ENCODE measurements around the gene CBLB.

CBLB gene

DNA sequence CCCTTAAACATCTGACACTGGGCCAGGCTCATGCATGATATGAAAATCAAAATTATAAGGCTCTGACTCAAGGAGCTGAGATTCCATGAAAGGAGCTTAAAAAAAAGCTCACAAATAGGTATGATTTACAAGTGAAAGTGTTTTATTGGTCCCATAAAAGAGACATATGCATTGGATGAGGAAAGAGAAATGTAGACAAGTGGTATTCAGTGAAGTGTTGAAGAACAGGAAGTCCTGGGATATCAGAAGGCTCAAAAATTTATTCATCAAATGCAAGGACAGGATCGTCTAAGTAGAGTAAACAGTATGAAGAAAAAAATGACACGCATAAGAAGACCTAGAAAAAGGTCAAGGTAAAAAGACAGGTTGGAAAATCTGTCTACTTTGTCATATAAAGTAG lies 188.9 kb downstream of the CBLB start:
- Histone ChIP-seq H3K36me3 (ENCODE audit: insufficient read depth, low read length) (peaks cover 4% of the 10 kb centered on the region; the same call in 1 of the 2 replicates), H3K9ac (ENCODE audit: insufficient read length) (no peak overlapping the region), H3K4me3 (no peak overlapping the region), H3K9me3 (ENCODE audit: low read depth, low read length) (no peaks in the 10 kb centered on the region), H3K27ac (no peak overlapping the region)
- DNase-seq (ENCODE audit: low read depth, low spot score) = no peak
- TF ChIP-seq POLR2AphosphoS5 (IDR thresholded peaks at IDR 0.05; ENCODE audit: borderline replicate concordance, low read depth, low read length) (no peak), EZH2 (IDR thresholded peaks at IDR 0.05) (no peak), FOXP2 (optimal IDR thresholded peaks at IDR 0.05; ENCODE audit: control extremely low read depth, extremely low read length, insufficient read depth) (no peak)

DNA sequence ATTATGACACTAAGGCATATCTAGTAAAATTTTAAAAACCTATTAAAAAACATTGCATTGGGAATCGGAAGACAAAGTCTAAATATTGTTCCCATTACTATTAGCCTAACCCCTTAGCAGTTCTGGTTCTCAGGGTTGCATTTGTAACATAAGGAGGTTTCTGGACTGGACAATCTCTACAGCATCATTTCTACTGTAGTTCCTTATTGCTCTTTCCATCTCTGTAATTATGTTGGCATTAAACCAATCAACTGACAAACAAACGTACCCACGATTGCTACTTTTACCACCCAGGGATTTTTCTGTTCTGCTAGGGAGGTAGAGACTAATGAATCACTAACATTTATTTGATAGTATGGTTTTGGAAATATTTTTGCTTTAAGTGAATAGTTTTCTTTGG lies 190.8 kb downstream of the CBLB start:
- H3K9ac ChIP-seq (ENCODE audit: insufficient read length) = no peak overlapping the region
- H3K36me3 ChIP-seq (ENCODE audit: insufficient read depth, low read length) = peaks cover 4% of the 10 kb centered on the region; the same call in 1 of the 2 replicates
- H3K27ac ChIP-seq = no peak overlapping the region
- no peak for TF ChIP-seq FOXP2 (optimal IDR thresholded peaks at IDR 0.05; ENCODE audit: control extremely low read depth, extremely low read length, insufficient read depth)
- no peak for TF ChIP-seq POLR2AphosphoS5 (IDR thresholded peaks at IDR 0.05; ENCODE audit: borderline replicate concordance, low read depth, low read length)
- TF ChIP-seq EZH2 (IDR thresholded peaks at IDR 0.05) = no peak
- no peaks in the 10 kb centered on the region for H3K9me3 ChIP-seq (ENCODE audit: low read depth, low read length)
- DNase-seq (ENCODE audit: low read depth, low spot score) = no peak
- no peak overlapping the region for H3K4me3 ChIP-seq

DNA sequence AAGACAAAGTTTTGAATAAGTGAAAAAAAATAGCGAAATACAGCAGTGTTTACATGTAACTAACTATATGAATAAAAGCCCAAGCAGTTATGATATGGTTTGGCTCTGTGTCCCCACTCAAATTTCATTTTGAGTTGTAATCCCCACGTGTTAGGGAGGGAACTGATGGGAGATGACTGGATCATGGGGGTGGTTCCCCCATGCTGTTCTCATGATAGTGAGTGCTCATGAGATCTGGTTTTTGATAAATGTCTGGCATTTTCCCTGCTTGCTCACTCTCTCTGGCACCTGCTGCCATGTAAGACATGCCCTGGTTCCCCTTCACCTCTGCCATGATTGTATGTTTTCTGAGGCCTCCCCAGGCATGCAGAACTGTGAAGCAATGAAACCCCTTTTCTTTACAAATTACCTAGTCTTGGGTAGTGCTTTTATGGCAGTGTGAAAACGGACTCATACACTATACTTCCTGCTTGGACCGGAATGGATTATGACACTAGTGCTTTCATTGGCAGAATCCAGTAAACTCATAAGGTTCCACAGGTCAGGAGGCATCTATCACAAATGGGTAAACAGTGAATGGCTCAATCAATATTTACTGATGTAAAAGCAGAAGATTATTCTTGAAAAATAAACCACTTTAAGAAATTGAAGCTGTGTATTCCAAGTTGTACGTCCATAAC lies 192.1 kb downstream of the CBLB start:
- Histone ChIP-seq H3K27ac (no peak overlapping the region), H3K4me3 (no peak overlapping the region), H3K36me3 (ENCODE audit: insufficient read depth, low read length) (peaks cover 4% of the 10 kb centered on the region; the same call in 1 of the 2 replicates), H3K9ac (ENCODE audit: insufficient read length) (no peak overlapping the region), H3K9me3 (ENCODE audit: low read depth, low read length) (no peaks in the 10 kb centered on the region)
- no peak for DNase-seq (ENCODE audit: low read depth, low spot score)
- TF ChIP-seq EZH2 (IDR thresholded peaks at IDR 0.05) = no peak
- TF ChIP-seq POLR2AphosphoS5 (IDR thresholded peaks at IDR 0.05; ENCODE audit: borderline replicate concordance, low read depth, low read length) = no peak
- no peak for TF ChIP-seq FOXP2 (optimal IDR thresholded peaks at IDR 0.05; ENCODE audit: control extremely low read depth, extremely low read length, insufficient read depth)

DNA sequence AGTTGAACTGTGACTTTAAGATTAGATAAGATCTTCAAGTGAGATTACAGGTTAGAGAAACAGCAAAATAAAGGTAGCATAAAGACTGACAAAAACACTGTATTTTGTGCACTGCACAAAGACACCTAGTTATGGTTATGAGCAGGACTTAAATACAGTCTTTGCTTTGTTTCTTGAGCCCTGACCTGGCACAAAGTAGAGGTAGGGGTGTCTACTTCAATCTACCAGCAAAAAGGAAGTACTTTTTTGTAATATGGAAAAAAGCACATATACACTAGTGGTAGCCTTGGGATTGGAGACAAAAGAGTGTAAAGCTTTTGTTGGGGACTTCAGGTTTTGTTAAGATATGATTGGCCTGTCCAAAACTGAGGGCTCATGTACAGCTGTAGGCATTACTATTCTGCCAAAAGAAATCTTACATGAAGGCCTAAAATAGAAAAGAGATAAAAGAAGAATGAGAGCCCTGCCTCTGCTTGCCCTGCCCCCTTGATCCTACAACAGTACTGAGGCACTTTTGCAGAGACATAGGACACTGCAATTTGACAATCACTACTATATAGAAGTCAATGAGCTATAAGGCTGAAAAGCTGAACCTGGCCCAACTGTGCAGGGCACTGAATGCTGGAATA lies 194.3 kb downstream of the CBLB start:
- DNase-seq (ENCODE audit: low read depth, low spot score) = no peak
- Histone ChIP-seq H3K36me3 (ENCODE audit: insufficient read depth, low read length) (peaks cover 4% of the 10 kb centered on the region; the same call in 1 of the 2 replicates), H3K4me3 (no peak overlapping the region), H3K27ac (no peak overlapping the region), H3K9me3 (ENCODE audit: low read depth, low read length) (no peaks in the 10 kb centered on the region), H3K9ac (ENCODE audit: insufficient read length) (no peak overlapping the region)
- TF ChIP-seq EZH2 (IDR thresholded peaks at IDR 0.05) (no peak), FOXP2 (optimal IDR thresholded peaks at IDR 0.05; ENCODE audit: control extremely low read depth, extremely low read length, insufficient read depth) (no peak), POLR2AphosphoS5 (IDR thresholded peaks at IDR 0.05; ENCODE audit: borderline replicate concordance, low read depth, low read length) (no peak)

DNA sequence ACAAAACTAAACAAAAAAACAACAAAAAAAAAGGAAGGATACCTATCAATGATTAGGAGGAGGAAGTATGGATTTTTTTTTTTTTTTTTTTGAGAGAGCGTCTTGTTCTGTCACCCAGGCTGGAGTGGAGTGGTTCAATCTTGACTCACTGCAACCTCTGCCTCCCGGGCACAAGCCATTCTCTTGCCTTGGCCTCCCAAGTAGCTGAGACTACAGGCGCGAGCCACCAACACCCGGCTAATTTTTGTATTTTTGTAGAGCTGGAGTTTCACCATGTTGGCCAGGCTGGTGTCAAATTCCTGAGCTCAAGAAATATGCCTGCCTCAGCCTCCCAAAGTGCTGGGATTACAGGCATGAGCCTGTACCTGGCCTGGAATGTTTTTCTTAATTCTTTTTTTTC lies 195.8 kb downstream of the CBLB start:
- Histone ChIP-seq H3K9me3 (ENCODE audit: low read depth, low read length) (no peaks in the 10 kb centered on the region), H3K27ac (no peak overlapping the region), H3K4me3 (no peak overlapping the region), H3K9ac (ENCODE audit: insufficient read length) (no peak overlapping the region), H3K36me3 (ENCODE audit: insufficient read depth, low read length) (peaks cover 4% of the 10 kb centered on the region; the same call in 1 of the 2 replicates)
- no peak for TF ChIP-seq FOXP2 (optimal IDR thresholded peaks at IDR 0.05; ENCODE audit: control extremely low read depth, extremely low read length, insufficient read depth)
- TF ChIP-seq EZH2 (IDR thresholded peaks at IDR 0.05) = no peak
- no peak for TF ChIP-seq POLR2AphosphoS5 (IDR thresholded peaks at IDR 0.05; ENCODE audit: borderline replicate concordance, low read depth, low read length)
- no peak for DNase-seq (ENCODE audit: low read depth, low spot score)

DNA sequence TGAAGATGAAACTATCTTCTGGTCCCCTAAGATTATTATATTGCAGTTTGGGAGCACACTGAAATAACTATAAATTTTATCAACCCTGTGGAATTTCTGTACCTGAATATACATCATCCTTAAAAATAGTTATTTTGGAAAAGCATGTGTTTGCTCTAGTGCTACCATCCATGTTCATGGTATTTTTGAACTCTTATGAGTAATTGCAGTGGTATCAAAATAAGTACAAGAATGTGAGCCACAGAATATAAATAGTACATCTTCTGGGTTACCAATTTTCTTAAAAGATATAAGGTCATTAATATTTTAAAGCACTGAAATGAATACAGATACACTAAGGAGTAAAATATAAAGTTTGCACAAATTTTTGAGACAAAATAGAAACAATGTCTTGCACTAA lies 206.5 kb downstream of the CBLB start:
- DNase-seq (ENCODE audit: low read depth, low spot score) = no peak
- H3K9me3 ChIP-seq (ENCODE audit: low read depth, low read length) = no peaks in the 10 kb centered on the region
- no peak overlapping the region for H3K9ac ChIP-seq (ENCODE audit: insufficient read length)
- H3K36me3 ChIP-seq (ENCODE audit: insufficient read depth, low read length) = no peaks in the 10 kb centered on the region
- H3K4me3 ChIP-seq = no peak overlapping the region
- TF ChIP-seq POLR2AphosphoS5 (IDR thresholded peaks at IDR 0.05; ENCODE audit: borderline replicate concordance, low read depth, low read length) = no peak
- no peak for TF ChIP-seq FOXP2 (optimal IDR thresholded peaks at IDR 0.05; ENCODE audit: control extremely low read depth, extremely low read length, insufficient read depth)
- no peak for TF ChIP-seq EZH2 (IDR thresholded peaks at IDR 0.05)
- H3K27ac ChIP-seq = no peak overlapping the region

DNA sequence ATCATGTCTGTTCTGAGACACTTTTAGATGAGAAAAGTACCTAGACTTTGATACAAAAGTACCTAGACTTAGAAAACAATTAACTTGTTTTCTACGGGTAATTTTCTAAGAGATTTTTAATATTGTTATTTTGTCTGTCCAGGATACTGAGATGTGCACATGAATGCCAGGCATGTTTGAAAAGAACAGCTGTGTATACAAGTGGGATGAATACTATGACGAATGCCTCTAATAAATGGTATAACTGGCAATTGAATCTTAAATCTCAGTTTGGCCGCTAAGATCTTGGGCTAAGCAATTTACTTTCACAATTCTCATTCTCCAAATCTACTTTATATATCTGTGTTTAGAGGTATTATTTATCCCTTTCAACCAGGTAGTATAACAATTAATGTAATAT lies 207.4 kb downstream of the CBLB start:
- Histone ChIP-seq H3K27ac (no peak overlapping the region), H3K36me3 (ENCODE audit: insufficient read depth, low read length) (no peaks in the 10 kb centered on the region), H3K4me3 (no peak overlapping the region), H3K9me3 (ENCODE audit: low read depth, low read length) (no peaks in the 10 kb centered on the region), H3K9ac (ENCODE audit: insufficient read length) (no peak overlapping the region)
- TF ChIP-seq POLR2AphosphoS5 (IDR thresholded peaks at IDR 0.05; ENCODE audit: borderline replicate concordance, low read depth, low read length) = no peak
- no peak for TF ChIP-seq FOXP2 (optimal IDR thresholded peaks at IDR 0.05; ENCODE audit: control extremely low read depth, extremely low read length, insufficient read depth)
- TF ChIP-seq EZH2 (IDR thresholded peaks at IDR 0.05) = no peak
- DNase-seq (ENCODE audit: low read depth, low spot score) = no peak

DNA sequence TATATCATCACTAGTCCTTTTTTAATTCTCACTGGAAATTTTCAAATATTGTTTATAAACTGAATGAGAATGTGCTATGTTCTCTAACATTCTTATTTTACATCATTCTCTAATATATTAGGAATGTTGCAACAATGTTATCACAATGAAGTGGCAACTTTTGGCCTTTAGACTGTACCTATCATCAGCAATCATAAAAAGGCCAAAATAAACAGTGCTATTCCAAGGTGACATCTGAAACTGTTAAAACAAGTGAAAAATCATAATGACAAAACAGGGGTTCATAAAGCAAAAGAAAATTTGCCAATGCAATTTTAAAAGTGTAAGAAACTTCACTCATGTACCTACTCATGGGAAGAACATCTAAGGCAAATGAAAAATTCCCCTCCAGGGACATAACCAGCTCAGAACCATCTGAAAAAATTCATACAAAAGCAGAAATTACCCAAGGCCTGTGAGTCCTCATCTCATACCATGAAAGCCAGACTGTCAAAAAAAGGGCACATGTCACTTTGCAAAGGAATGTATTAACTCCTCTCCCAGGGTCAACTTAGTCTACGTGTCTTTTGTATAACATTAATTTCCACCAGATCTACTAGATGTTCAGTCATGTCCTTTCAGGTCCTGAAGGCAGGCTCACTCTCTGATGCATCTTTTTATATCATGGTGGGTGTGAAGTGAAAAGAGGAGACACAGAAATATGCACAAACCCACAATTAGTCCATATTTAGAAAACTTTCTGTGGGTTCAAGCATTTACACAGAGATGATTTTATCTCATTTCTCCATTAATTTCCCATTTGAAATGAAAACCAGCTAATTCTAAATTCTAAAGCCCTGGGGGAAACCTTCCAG lies 211.9 kb downstream of the CBLB start:
- no peak for TF ChIP-seq POLR2AphosphoS5 (IDR thresholded peaks at IDR 0.05; ENCODE audit: borderline replicate concordance, low read depth, low read length)
- TF ChIP-seq FOXP2 (optimal IDR thresholded peaks at IDR 0.05; ENCODE audit: control extremely low read depth, extremely low read length, insufficient read depth) = no peak
- no peak for TF ChIP-seq EZH2 (IDR thresholded peaks at IDR 0.05)
- Histone ChIP-seq H3K9me3 (ENCODE audit: low read depth, low read length) (no peaks in the 10 kb centered on the region), H3K9ac (ENCODE audit: insufficient read length) (no peak overlapping the region), H3K4me3 (no peak overlapping the region), H3K36me3 (ENCODE audit: insufficient read depth, low read length) (no peaks in the 10 kb centered on the region), H3K27ac (no peak overlapping the region)
- no peak for DNase-seq (ENCODE audit: low read depth, low spot score)
